Panc1 (cell line): ENCODE measurements around the gene MYH11. TPM values are rescaled to one million over a fixed set of nuclear protein-coding genes. Genes with fewer than 3 reads are reported as not detected.

Experiments used
- ATAC-seq: fragments of 200-7000 bp; cut with Tn5 transposase; 2 replicates; pipeline ENCODE4 v1.9.1; 2020; ENCODE audit warnings: mild to moderate bottlenecking, moderate library complexity
- BruUV-seq: library from RNA; stranded (reverse); fragments of 400-500 nt; replicated peaks from 2 replicates; lab custom pipeline; 2021; lab: Mats Ljungman, UMichigan
- CTCF ChIA-PET: fragments of 300-600 bp; sonication (Branson Sonifier 250); formaldehyde crosslinking; loops from one replicate; lab custom pipeline; 2022; ENCODE audit warnings: antibody characterized with exemption; lab: Charles Lee
- POLR2A ChIA-PET: fragments of 300-600 bp; sonication (Branson Sonifier 250); formaldehyde crosslinking; loops from one replicate; lab custom pipeline; 2022; ENCODE audit warnings: antibody characterized with exemption; lab: Charles Lee
- DNase-seq: peaks from one replicate; pipeline ENCODE4 v3.0.0-alpha.2; 2010; ENCODE audit warnings: low read depth, low spot score
- H3K27ac ChIP-seq: 2 replicates; pipeline ENCODE4 v1.5.1; 2011; ENCODE audit warnings: mild to moderate bottlenecking, low read length, inconsistent platforms
- H3K27me3 ChIP-seq: fragments of 200-500 bp; sonication (Bioruptor generic); 2 replicates; pipeline ENCODE4 v1.6.0; 2014; ENCODE audit warnings: low read length, inconsistent platforms; ENCODE audit not compliant: control insufficient read depth, insufficient read depth
- H3K36me3 ChIP-seq: fragments of 200-500 bp; sonication (Bioruptor generic); 2 replicates; pipeline ENCODE4 v1.5.1; 2014; ENCODE audit warnings: inconsistent platforms, mild to moderate bottlenecking, low read length, moderate library complexity; ENCODE audit not compliant: control insufficient read depth, insufficient read depth
- H3K4me1 ChIP-seq: 2 replicates; pipeline ENCODE4 v1.5.1; 2011; ENCODE audit warnings: inconsistent platforms, mild to moderate bottlenecking, low read length, moderate library complexity; ENCODE audit not compliant: control insufficient read depth, insufficient read depth
- H3K4me3 ChIP-seq, 2 experiments: 2 replicates each; pipeline ENCODE4 v1.5.1; 2011 to 2012; ENCODE audit warnings: low read depth in 2 of 2, low read length in 2 of 2, mild to moderate bottlenecking in 2 of 2, inconsistent platforms in 1 of 2, moderate library complexity in 1 of 2
- H3K9me3 ChIP-seq: fragments of 200-500 bp; sonication (Bioruptor generic); 2 replicates; pipeline ENCODE4 v1.5.1; 2014; ENCODE audit warnings: low read depth, mild to moderate bottlenecking, inconsistent platforms, low read length, moderate library complexity; ENCODE audit not compliant: control insufficient read depth, insufficient read depth
- POLR2AphosphoS5 ChIP-seq: IDR thresholded peaks from 2 replicates; pipeline ENCODE4 v1.6.1; 2012; ENCODE audit warnings: mild to moderate bottlenecking, low read depth, low read length, moderate library complexity
- SIN3A ChIP-seq: IDR thresholded peaks from 2 replicates; pipeline ENCODE4 v1.6.1; 2012; ENCODE audit warnings: low read depth, mild to moderate bottlenecking, low read length, moderate library complexity, borderline replicate concordance; ENCODE audit not compliant: insufficient read depth
- TCF7L2 ChIP-seq: IDR thresholded peaks from 2 replicates; pipeline ENCODE4 v1.6.1; 2011; ENCODE audit warnings: mild to moderate bottlenecking, low read depth, low read length, inconsistent platforms
- in situ Hi-C: cut with HindIII; loops from 2 replicates; pipeline ENCODE4 v1.10.0; 2016; ENCODE audit warnings: low sequenced_read_pairs, low pct_unique_long_range_greater_than_20kb
- intact Hi-C: fragments of 100-400 bp; cut with micrococcal nuclease; formaldehyde crosslinking; loops from one replicate; pipeline ENCODE4 v1.10.0; 2022; ENCODE audit not compliant: unreplicated experiment
- total RNA-seq: library from RNA; stranded (reverse); gene quantifications from one replicate; pipeline ENCODE4 v1.2.1, GENCODE V29; 2021; ENCODE audit not compliant: unreplicated experiment
- TF ChIP-seq, protein P1 (sequence below), 2 experiments: IDR thresholded peaks; 2 replicates each; pipeline ENCODE4 v1.6.1; 2011 to 2012; ENCODE audit warnings: low read depth in 2 of 2, control low read depth in 1 of 2, low read length in 1 of 2, mild to moderate bottlenecking in 1 of 2, moderate library complexity in 1 of 2; ENCODE audit not compliant: insufficient read depth in 1 of 2
- TF ChIP-seq, protein P2 (sequence below): fragments of 450-650 bp; IDR thresholded peaks from 2 replicates; pipeline ENCODE4 v1.5.1; 2017; ENCODE audit warnings: mild to moderate bottlenecking

The MYH11 gene
- total RNA-seq, 1 experiment from 2014 or later, result 0.51 TPM

DNA sequence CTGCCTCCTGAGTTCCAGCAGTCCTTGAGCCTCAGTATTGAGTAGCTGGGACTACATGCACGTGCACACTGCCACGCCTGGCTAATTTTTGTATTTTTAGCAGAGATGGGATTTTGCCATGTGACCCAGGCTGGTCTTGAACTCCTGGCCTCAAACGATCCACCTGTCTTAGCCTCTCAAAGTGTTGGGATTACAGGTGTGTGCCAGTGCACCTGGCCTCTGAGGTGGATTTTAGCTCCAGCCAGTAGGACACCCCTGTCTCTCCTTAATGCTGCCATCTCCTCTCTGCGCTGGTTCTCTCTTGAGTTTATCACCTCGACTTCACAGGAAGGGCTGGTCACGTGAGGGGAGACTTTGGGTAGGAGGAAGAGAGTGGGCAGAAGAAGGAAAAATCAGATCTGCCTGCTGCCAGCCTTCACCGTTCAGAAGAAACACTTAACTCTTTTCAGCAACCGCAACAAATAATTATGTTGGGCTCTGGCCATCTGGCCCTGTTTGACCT is 151.7 kb downstream of the MYH11 start:
- no TSS peak for BruUV-seq
- TF ChIP-seq, protein P1, sequence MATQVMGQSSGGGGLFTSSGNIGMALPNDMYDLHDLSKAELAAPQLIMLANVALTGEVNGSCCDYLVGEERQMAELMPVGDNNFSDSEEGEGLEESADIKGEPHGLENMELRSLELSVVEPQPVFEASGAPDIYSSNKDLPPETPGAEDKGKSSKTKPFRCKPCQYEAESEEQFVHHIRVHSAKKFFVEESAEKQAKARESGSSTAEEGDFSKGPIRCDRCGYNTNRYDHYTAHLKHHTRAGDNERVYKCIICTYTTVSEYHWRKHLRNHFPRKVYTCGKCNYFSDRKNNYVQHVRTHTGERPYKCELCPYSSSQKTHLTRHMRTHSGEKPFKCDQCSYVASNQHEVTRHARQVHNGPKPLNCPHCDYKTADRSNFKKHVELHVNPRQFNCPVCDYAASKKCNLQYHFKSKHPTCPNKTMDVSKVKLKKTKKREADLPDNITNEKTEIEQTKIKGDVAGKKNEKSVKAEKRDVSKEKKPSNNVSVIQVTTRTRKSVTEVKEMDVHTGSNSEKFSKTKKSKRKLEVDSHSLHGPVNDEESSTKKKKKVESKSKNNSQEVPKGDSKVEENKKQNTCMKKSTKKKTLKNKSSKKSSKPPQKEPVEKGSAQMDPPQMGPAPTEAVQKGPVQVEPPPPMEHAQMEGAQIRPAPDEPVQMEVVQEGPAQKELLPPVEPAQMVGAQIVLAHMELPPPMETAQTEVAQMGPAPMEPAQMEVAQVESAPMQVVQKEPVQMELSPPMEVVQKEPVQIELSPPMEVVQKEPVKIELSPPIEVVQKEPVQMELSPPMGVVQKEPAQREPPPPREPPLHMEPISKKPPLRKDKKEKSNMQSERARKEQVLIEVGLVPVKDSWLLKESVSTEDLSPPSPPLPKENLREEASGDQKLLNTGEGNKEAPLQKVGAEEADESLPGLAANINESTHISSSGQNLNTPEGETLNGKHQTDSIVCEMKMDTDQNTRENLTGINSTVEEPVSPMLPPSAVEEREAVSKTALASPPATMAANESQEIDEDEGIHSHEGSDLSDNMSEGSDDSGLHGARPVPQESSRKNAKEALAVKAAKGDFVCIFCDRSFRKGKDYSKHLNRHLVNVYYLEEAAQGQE (IDR thresholded peaks at IDR 0.05; ENCODE audit: insufficient read depth in 1 of 2, low read depth in 2 of 2, low read length in 1 of 2), result no peak
- TF ChIP-seq TCF7L2 (no peak), SIN3A (no peak), POLR2AphosphoS5 (no peak)
- TF ChIP-seq, protein P2, sequence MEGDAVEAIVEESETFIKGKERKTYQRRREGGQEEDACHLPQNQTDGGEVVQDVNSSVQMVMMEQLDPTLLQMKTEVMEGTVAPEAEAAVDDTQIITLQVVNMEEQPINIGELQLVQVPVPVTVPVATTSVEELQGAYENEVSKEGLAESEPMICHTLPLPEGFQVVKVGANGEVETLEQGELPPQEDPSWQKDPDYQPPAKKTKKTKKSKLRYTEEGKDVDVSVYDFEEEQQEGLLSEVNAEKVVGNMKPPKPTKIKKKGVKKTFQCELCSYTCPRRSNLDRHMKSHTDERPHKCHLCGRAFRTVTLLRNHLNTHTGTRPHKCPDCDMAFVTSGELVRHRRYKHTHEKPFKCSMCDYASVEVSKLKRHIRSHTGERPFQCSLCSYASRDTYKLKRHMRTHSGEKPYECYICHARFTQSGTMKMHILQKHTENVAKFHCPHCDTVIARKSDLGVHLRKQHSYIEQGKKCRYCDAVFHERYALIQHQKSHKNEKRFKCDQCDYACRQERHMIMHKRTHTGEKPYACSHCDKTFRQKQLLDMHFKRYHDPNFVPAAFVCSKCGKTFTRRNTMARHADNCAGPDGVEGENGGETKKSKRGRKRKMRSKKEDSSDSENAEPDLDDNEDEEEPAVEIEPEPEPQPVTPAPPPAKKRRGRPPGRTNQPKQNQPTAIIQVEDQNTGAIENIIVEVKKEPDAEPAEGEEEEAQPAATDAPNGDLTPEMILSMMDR, result no peak
- ChIA-PET POLR2A (no interaction called here), CTCF (interaction anchor here (1.0 to 1.4 kb wide), 2 partner anchors 30 to 51 kb away, joined by 3 read pairs; no protein-coding TSS in a partner anchor)
- in situ Hi-C loops (no loop called here), intact Hi-C loops (no loop called here)
- no peak overlapping the region for H3K4me3 ChIP-seq
- no peak overlapping the region for H3K27ac ChIP-seq
- H3K27me3 ChIP-seq, result no peaks in the 10 kb centered on the region
- no peaks in the 10 kb centered on the region for H3K36me3 ChIP-seq
- no peak for DNase-seq
- no peak for ATAC-seq
- no peaks in the 10 kb centered on the region for H3K9me3 ChIP-seq
- H3K4me1 ChIP-seq, result no peaks in the 10 kb centered on the region

DNA sequence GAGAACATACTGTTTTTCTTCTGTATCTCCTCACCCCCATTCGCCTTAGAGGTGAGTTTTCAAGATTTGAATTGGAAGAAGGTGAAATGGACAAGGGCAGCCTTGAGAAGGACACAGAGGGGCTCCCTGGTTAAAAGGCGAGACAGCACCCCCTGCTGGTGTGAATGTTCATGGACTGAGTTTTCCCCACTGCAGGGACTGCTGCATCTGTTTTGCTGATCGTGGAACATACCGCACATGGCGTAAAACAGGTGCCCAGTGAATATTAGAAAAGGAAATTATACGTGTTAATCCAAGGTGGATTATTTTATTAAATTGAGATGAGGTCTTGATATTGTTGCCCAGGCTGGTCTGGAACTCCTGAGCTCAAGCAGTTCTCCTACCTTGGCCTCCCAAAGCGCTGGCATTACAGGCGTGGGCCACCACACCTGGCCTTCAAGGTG is 152.3 kb downstream of the MYH11 start:
- Histone ChIP-seq H3K9me3 (no peaks in the 10 kb centered on the region), H3K27ac (no peak overlapping the region), H3K4me3 (no peak overlapping the region), H3K36me3 (no peaks in the 10 kb centered on the region), H3K27me3 (no peaks in the 10 kb centered on the region), H3K4me1 (no peaks in the 10 kb centered on the region)
- POLR2A ChIA-PET, result no interaction called here
- intact Hi-C loops (no loop called here), in situ Hi-C loops (no loop called here)
- ATAC-seq (peak; percentile 90), DNase-seq (peak; percentile 58)
- BruUV-seq, result TSS peak; percentile 35
- TF ChIP-seq, protein P1 (IDR thresholded peaks at IDR 0.05; ENCODE audit: insufficient read depth in 1 of 2, low read depth in 2 of 2, low read length in 1 of 2), result no peak
- TF ChIP-seq, protein P2, result peak; percentile 94
- CTCF ChIA-PET, result interaction anchor here (1.0 to 1.4 kb wide), 2 partner anchors 30 to 52 kb away, joined by 3 read pairs; no protein-coding TSS in a partner anchor
